ENCODE results near the gene PAFAH2.

- TF ChIP-seq CTCF (IDR thresholded peaks at IDR 0.05; ENCODE audit: low read length): no peak
- TF ChIP-seq EZH2phosphoT487 (IDR thresholded peaks at IDR 0.05; ENCODE audit: low read length): no peak
Observed at GRCh38 chr1:26014179-26014578, 16.3 kb upstream of the PAFAH2 start.
